HG02759 (cell line): ENCODE data around the gene CPSF7.
"Not testable (repeated sequence)": the region's sequence is repeated elsewhere in the genome, so short reads cannot be mapped to it uniquely, and the experiment has no call there.

Source experiments
- ATAC-seq: cut with Tn5 transposase; IDR thresholded peaks from one replicate; pipeline ENCODE4 v1.9.1; 2021; ENCODE audit warnings: mild to moderate bottlenecking, moderate library complexity; ENCODE audit not compliant: unreplicated experiment

Gene CPSF7

GRCh38 chr11:61390161-61390560 is 39.6 kb downstream of the CPSF7 start:
- no peak for ATAC-seq

- ATAC-seq, result no peak
Observed at GRCh38 chr11:61384271-61385242, 45.2 kb downstream of the CPSF7 start.

GRCh38 chr11:61383859-61384258 is 45.9 kb downstream of the CPSF7 start:
- ATAC-seq, result not testable (repeated sequence)

GRCh38 chr11:61380884-61381283 is 48.9 kb downstream of the CPSF7 start:
- ATAC-seq, result no peak

GRCh38 chr11:61378713-61379313 is 51.0 kb downstream of the CPSF7 start:
- no peak for ATAC-seq

DNA sequence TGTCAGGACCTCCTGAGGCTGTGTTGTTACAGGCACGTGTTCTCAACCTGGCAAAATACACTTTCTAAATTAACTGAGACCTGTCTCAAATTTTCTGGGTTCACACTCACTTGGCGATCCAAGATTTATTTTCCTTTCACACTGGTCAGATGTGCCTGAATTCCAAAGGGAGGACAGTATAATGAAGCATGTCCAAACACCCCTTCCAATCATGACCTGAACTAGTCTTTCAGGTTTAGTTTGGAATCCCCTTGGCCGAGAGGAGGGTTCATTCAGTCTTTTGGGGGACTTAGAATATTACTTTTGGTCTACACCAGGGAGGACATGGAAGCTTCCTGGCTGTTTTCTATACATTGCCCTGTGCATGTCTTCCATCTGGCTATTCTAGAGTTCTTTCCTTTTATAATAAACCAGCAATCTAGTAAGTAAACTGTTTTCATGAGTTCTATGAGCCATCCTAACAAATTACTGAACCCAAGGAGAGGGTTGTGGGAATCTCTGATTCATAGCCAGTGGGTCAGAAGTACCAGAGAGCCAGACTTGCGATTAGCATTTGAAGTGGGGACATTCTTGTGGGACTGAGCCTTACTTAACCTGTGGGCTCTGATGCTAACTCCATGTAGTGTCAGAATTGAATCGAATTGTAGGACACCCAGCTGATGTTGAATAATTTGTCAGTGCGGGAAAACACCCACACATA is 52.2 kb downstream of the CPSF7 start:
- no peak for ATAC-seq

DNA sequence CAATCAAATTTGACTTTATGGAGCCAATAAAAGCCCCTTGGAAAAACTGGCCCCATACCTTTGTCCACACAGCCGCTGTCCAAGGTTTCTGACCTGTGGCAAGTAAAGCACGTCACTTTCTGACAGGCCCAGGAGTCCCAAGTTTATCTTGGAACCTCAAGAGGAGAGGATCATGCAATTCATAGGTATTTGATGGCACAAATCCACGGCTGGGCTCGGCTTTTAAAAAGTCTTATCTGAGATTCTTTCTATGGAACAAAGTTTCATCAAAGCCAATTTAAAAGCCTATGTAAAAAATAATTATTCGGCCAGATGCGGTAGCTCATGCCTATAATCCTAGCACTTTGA is 54.0 kb downstream of the CPSF7 start:
- no peak for ATAC-seq

DNA sequence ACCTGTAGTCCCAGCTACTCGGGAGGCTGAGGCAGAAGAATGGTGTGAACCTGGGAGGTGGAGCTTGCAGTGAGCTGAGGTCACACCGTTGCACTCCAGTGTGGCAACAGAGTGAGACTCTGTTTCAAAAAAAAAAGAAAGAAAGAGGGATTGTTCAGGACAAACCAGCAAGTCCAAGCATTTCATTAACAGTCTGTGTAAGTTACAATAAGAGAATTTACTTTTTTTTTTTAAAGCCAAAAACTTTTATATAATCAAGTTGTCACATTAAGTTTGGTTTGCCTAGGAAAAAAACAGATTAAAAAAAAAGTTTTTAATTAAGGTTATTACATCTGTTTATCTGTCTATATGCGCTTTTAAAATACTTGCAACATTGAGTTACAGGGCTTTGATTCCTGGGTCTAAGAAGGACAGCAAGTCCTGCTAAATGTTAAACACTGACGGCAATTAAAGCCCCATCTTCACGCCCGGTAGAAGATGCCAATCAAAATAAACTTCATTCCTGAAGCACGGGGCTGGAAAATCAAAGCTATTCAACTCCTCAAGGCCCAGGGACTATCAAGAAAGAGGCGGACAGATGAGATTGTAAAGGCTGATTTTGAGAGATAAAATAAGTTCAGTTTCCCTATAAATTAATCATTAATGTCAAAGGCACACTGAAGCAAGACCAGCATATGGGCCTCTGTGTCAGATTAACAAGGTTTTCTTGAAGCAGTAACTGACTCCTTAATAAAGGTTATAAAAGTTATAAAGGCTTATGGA is 56.9 kb downstream of the CPSF7 start:
- ATAC-seq, result no peak

DNA sequence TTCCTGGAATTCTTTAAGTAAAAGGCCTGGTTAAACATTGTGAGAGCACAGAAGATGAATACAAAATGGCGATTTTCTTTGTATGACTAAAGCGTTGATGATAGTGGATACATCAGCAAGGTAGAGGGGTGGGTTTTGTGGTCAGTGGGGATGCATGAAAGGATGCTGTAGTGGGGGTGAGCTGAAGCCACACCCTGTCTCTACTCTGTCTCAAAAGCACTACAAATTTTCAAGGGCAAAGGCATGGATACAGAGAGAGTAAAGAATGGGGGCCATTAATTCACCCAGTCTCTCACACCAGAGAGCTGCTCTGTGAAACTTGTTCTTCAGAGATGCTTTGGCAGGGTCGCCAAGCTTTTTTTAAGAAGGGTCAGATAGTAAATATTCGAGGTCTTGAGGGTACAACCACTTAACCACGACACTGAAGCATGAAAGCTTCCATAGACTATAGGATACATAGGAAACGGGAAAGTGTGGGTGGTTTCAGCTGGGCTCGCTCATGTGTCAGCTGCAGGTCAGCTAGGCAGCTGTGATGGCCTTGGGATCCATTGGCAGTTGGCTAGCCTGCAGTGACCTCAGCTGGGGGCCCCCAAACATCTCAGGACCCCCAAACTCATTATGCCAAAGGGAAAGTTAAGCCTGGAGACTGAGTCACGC is 59.3 kb downstream of the CPSF7 start:
- ATAC-seq, result no peak

DNA sequence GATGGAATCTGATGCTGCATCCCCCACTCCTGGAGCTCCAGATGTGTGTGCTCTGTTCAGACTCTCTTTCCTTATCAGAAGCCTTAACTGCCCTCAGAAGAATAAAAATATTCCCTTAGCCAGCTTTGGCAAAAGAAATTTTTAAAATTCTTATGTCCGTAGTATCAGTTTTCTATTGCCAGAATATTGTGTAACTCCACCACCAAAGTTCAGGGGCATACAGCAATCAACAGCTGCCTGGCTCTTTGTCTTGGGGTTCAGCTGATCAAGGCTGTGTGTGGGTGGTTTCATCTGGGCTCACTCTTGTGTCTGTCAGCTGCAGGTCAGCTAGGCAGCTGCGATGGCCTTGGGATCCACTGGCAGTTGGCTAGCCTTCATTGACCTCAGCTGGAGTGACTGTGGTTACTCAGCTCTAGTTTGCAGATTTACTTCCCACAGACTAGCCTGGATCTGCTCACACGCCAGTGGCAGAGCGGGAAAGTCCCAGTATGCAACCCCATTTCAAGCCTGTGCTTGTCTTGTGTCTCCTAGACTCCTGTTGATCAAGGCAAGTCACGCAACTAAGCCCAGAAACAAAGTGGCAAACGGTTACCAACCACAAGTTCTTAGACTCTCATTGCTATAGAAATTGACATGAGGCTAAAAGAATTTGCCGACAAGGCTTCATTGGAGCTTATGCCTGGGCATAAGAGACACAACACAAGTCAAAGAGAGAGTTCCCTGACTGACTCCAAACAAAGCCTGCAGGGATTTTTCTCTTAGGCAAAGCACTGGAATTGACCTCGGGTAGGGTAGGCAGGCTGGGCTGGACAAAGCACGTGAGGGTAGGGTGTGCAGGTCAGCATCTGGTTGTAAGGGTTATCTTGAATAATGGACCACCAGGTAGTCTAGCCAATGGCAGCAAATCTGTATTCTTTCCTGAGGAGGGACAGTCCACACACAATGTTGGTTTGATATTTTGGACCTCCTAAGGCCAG is 60.1 kb downstream of the CPSF7 start:
- ATAC-seq, result no peak

DNA sequence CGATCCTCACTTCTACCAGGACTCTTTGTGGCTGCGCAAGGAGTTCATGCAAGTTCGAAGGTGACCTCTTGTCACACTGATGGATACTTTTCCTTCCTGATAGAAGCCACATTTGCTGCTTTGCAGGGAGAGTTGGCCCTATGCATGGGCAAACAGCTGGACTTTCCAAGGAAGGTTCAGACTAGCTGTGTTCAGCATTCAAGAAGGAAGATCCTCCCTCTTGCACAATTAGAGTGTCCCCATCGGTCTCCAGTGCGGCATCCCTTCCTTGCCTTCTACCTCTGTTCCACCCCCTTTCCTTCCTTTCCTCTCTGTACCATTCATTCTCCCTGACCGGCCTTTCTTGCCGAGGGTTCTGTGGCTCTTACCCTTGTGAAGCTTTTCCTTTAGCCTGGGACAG is 61.1 kb downstream of the CPSF7 start:
- ATAC-seq, result no peak

GRCh38 chr11:61367406-61367805 is 62.4 kb downstream of the CPSF7 start:
- ATAC-seq, result no peak

- ATAC-seq, result no peak
Observed at GRCh38 chr11:61364012-61364675, 65.6 kb downstream of the CPSF7 start.

GRCh38 chr11:61362542-61362875 is 67.3 kb downstream of the CPSF7 start:
- ATAC-seq, result no peak

DNA sequence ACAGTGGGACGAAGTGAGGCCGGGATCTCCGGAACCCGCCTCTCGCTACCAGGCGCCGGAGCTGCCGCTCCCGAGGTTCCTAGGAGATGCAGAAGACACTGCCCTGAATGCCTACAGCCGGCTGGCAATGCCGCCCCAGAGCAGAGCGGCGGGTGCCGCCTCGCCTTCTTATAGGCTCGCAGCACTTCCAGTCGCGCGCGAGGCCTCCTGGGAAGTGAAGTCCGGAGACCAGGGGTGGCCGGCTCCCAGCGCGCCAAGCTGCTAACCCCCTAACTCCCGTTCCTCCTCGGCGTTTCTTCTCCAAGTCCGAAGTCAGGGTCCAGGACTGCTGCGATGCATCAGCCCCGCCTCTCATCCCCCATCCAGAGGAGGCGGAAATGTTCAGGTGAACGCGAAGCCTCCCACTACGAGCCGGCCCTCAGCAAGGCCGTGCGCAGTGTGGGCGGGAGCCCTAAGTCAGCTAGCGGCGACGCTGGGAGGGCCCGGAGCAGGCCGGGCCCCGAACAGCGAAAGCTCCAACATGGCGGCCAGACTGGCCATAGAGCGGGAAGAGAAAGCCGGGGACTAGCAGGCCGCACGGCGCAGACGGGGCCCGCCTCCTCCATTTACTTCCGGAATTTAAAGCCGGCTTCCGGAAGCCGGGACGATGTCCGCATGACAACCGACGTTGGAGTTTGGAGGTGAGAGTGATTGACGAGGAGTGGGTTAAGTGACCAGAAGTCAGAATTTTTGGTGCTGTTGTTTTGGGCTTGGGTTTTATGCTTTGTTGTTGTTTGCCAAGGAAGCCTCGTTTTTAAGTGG is 67.8 kb downstream of the CPSF7 start, which contains the start of the genes CYB561A3 and TMEM138:
CYB561A3 (minus strand) TSS at position 142 of the 801 bp plus-strand sequence. CDS start 5,169 bp downstream, outside the sequence.
TMEM138 (plus strand) TSS at position 634 of the 801 bp plus-strand sequence. CDS start 2,017 bp downstream, outside the sequence.
- peak; percentile 78 for ATAC-seq

- no peak for ATAC-seq
Observed at GRCh38 chr11:61361237-61361740, 68.5 kb downstream of the CPSF7 start.

- ATAC-seq, result no peak
Observed at GRCh38 chr11:61359516-61359915, 70.3 kb downstream of the CPSF7 start.

- no peak for ATAC-seq
Observed at GRCh38 chr11:61358566-61358965, 71.2 kb downstream of the CPSF7 start.
